Heart left ventricle (tissue), 16 donors: Measurements from ENCODE around the gene EEF1AKMT2. TPM values are rescaled to one million over a fixed set of nuclear protein-coding genes. Genes with fewer than 3 reads are reported as not detected.
"Not testable (repeated sequence)": the region's sequence is repeated elsewhere in the genome, so short reads cannot be mapped to it uniquely, and the experiment has no call there.

Experiments used
- ATAC-seq, 4 donors: fragments of 200-7000 bp; cut with Tn5 transposase; one replicate each; pipeline ENCODE4 v1.9.1; 2020 to 2022; ENCODE audit warnings: moderate library complexity in 4 of 4, mild to moderate bottlenecking in 3 of 4, moderate number of reproducible peaks in 1 of 4
- DNase-seq, 5 donors: peaks; one replicate each; pipeline ENCODE4 v3.0.0-alpha.2; 2020
- H3K27ac ChIP-seq, 12 donors: fragments of 200-600 bp; sonication (generic) in 4 of 12; one replicate each; pipeline versions ENCODE4 v1.5.0 to v1.8.0; 2016 to 2022; ENCODE audit warnings: mild to moderate bottlenecking in 2 of 12
- H3K27me3 ChIP-seq, 9 donors: fragments of 200-600 bp; sonication (generic) in 2 of 9; one replicate each; pipeline versions ENCODE4 v1.5.1 to v1.8.0; 2016 to 2022; ENCODE audit warnings: mild to moderate bottlenecking in 3 of 9
- H3K36me3 ChIP-seq, 9 donors: fragments of 200-600 bp; sonication (generic) in 2 of 9; one replicate each; pipeline versions ENCODE4 v1.5.0 to v1.8.0; 2018 to 2022; ENCODE audit warnings: mild to moderate bottlenecking in 2 of 9
- H3K4me1 ChIP-seq, 12 donors: fragments of 200-600 bp; sonication (generic) in 4 of 12; one replicate each; pipeline versions ENCODE4 v1.5.0 to v1.8.0; 2016 to 2022; ENCODE audit warnings: mild to moderate bottlenecking in 3 of 12
- H3K4me3 ChIP-seq, 12 donors: fragments of 200-600 bp; sonication (generic) in 4 of 12; one replicate each; pipeline versions ENCODE4 v1.5.0 to v1.8.0; 2017 to 2022; ENCODE audit warnings: mild to moderate bottlenecking in 9 of 12, moderate library complexity in 4 of 12
- H3K9me3 ChIP-seq, 12 donors: fragments of 200-600 bp; sonication (generic) in 4 of 12; one replicate each; pipeline versions ENCODE4 v1.5.0 to v1.8.0; 2016 to 2022; ENCODE audit warnings: mild to moderate bottlenecking in 1 of 12
- POLR2A ChIP-seq, 2 donors: fragments of 450-650 bp; IDR thresholded peaks; one replicate each; pipeline ENCODE4 v1.6.1; 2017; ENCODE audit warnings: antibody characterized with exemption in 2 of 2, mild to moderate bottlenecking in 2 of 2, moderate library complexity in 2 of 2
- WGBS, 4 donors: extraction: QIAGEN DNeasy Blood & Tissue Kit in 2 of 4; methylation state at CpG; one replicate each; pipeline versions ENCODE4 v1.1.5 to v1.1.7; 2013 to 2018; 5-methylcytosine and 5-hydroxymethylcytosine counted together
- intact Hi-C, 10 donors: fragments of 100-400 bp; cut with DNase I; formaldehyde crosslinking; loops; one replicate each; pipeline versions ENCODE4 v1.11.1 to v1.14.2; 2022
- polyA plus RNA-seq, 2 donors: library from polyadenylated mRNA; stranded (reverse); fragments of 200-250 nt; gene quantifications; one replicate each; pipeline ENCODE4 v1.2.3, GENCODE V29; 2013
- total RNA-seq, 9 donors: library from RNA; depleted of rRNA in 2 of 9; stranded (reverse); fragments of >200 nt in 2 of 9; fragmentation: NEBNext Ultra II Directional in 3 of 9; extraction: Animal tissue kit (Norgen Biotek cat#: 25700) in 3 of 9; gene quantifications; one replicate each; pipeline versions ENCODE4 v1.1.0 to v1.2.4, GENCODE V29; 2016 to 2023
- TF ChIP-seq, protein P1 (sequence below), 12 donors: fragments of 200-600 bp; sonication (generic) in 4 of 12; IDR thresholded peaks; one replicate each; pipeline versions ENCODE4 v1.5.0 to v1.8.0; 2018 to 2022; ENCODE audit warnings: antibody characterized with exemption in 12 of 12, mild to moderate bottlenecking in 5 of 12
- donor health status: ischemic (EF 13 %, LVEDD 7.1; RV severe dilation, severe dysfunction).
- donor health status: healthy with polysubstance abuse.
- donor health status: DM: no; HTN: yes; CAD: no.
- donor health status: DM: no; HTN: no; CAD: no.
- donor health status: ischemic (EF 25% LVEDD 6.9; RV normal size, moderate dysfunction).
- donor health status: ischemic (EF 25% LVEDD 5.7; RV mildly dilated, moderate dysfunction).
- donor health status: healthy.
- donor health status: DM: yes; HTN: yes; CAD: no.
- donor health status: ischemic (EF 35%, LVEDD 5.7; RV mildly dilated, moderate dysfunction).
- donor health status: nonischemic (EF 11% LVEDD 7.7; RV severe dilation, severe dysfunction).
- donor health status: DM: yes; HTN: yes; CAD: no.
- donor health status: PGD.
- donor health status: ischemic (EF 29% LVEDD 5.4; RV normal size, mild dysfunction).
- donor health status: nonischemic (EF 23%, LVEDD 6.1; RV moderate dilation, normal function).

EEF1AKMT2 gene
- total and polyA plus RNA-seq, 11 donors, result 3.6 to 14.8 (median 10.9) TPM

DNA sequence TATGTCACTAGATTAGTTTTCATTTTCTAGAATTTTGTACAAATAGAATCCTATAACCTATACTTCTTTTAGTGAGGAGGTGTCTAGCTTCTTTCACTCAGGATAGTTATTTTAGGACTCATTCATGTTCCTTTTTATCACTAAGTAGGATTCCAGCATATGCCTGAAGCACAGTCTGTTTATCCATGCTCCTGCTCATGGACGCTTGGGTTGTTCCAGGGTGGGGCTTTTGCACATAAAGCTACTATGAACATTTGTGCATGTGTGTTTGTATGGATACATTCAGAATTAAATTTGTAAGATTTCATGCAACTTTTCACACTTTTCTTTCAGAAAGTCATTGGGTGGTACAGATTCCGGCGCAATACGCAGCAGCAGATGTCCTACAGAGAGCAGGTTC lies 34.6 kb upstream of the EEF1AKMT2 start:
- Histone ChIP-seq H3K4me3 (no peak overlapping the region), H3K27ac (no peak overlapping the region), H3K9me3 (no peaks in the 10 kb centered on the region), H3K4me1 (no peaks in the 10 kb centered on the region), H3K27me3 (no peaks in the 10 kb centered on the region), H3K36me3 (peaks cover 0 to 72% (median 56%) of the 10 kb centered on the region in 9 donors)
- no peak for ATAC-seq
- WGBS, 4 donors, result 87 to 94% (median 89%) methylated on average over 4 of the region's 4 CpGs
- intact Hi-C loops, result loop anchor here in 9 of 10 donors (2.0 to 10.0 kb wide), 5 partner anchors 71 to 299 kb away; no protein-coding TSS in a partner anchor
- no peak for DNase-seq
- TF ChIP-seq POLR2A (IDR thresholded peaks at IDR 0.05), result no peak
- TF ChIP-seq, protein P1, sequence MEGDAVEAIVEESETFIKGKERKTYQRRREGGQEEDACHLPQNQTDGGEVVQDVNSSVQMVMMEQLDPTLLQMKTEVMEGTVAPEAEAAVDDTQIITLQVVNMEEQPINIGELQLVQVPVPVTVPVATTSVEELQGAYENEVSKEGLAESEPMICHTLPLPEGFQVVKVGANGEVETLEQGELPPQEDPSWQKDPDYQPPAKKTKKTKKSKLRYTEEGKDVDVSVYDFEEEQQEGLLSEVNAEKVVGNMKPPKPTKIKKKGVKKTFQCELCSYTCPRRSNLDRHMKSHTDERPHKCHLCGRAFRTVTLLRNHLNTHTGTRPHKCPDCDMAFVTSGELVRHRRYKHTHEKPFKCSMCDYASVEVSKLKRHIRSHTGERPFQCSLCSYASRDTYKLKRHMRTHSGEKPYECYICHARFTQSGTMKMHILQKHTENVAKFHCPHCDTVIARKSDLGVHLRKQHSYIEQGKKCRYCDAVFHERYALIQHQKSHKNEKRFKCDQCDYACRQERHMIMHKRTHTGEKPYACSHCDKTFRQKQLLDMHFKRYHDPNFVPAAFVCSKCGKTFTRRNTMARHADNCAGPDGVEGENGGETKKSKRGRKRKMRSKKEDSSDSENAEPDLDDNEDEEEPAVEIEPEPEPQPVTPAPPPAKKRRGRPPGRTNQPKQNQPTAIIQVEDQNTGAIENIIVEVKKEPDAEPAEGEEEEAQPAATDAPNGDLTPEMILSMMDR (IDR thresholded peaks at IDR 0.05), result no peak

DNA sequence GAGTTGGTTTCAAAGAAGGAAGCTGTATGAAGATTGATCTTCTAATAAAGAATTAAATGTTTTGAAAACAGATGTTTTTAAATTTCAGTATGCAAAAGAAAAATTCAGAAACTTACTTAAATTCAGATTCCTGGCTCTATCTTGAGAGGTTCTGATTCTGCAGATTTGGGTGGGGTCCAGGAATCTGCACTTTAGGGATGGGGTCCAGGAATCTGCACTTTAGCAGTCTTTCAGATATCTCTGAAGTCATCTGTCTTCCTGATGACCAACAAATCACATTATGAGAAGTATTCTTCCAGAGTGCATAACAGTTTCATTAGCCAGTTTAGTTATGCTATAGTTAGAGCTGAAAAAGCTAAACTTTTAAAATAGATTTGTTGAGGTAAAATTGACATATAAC lies 34.0 kb upstream of the EEF1AKMT2 start:
- H3K4me3 ChIP-seq, result no peak overlapping the region
- intact Hi-C loops, result loop anchor here in 9 of 10 donors (2.0 to 10.0 kb wide), 5 partner anchors 71 to 298 kb away; no protein-coding TSS in a partner anchor
- no peaks in the 10 kb centered on the region for H3K27me3 ChIP-seq
- no peaks in the 10 kb centered on the region for H3K4me1 ChIP-seq
- DNase-seq, result no peak
- no peak overlapping the region for H3K27ac ChIP-seq
- H3K36me3 ChIP-seq, result peaks cover 0 to 71% (median 56%) of the 10 kb centered on the region in 9 donors
- no peak for ATAC-seq
- no peaks in the 10 kb centered on the region for H3K9me3 ChIP-seq
- TF ChIP-seq, protein P1 (IDR thresholded peaks at IDR 0.05), result no peak
- no peak for TF ChIP-seq POLR2A (IDR thresholded peaks at IDR 0.05)

DNA sequence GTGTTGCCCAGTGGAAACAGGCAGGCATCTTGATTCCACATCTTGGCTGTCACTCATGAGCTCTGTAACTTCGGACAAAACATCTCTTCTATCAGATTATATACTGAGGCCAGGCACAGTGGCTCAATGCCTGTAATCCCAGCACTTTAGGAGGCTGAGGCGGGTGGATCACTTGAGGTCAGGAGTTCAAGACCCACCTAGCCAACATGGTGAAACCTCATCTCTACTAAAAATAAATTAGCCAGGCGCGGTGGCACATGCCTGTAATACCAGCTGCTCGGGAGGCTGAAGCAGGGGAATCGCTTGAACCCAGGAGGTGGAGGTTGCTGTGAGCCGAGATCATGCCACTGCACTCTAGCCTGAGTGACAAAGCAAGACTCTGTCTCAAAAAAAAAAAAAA lies 33.2 kb upstream of the EEF1AKMT2 start:
- peaks cover 0 to 71% (median 55%) of the 10 kb centered on the region in 9 donors for H3K36me3 ChIP-seq

DNA sequence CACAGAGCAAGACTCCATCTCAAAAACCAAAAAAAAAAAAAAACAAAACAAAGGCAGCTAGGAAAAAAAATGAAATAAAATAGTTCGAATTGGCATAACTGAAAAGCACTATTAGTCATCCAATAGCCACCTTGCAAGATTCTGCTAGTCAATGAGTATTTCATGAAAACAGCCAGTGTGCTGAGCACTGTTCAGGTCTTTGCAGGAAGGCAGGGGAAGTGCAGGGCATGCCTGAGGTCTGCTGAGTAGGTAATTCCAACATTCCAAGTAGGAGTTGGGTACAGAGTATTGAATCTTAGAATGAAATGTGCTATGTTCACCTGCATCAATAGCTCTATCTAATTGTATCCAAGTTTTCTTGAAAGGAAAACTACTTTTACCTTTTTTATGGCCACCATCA lies 32.8 kb upstream of the EEF1AKMT2 start:
- Histone ChIP-seq H3K36me3 (peaks cover 0 to 71% (median 55%) of the 10 kb centered on the region in 9 donors), H3K4me3 (no peak overlapping the region), H3K9me3 (no peaks in the 10 kb centered on the region), H3K27me3 (no peaks in the 10 kb centered on the region), H3K27ac (no peak overlapping the region), H3K4me1 (no peaks in the 10 kb centered on the region)
- WGBS, 4 donors, result 88 to 100% (median 96%) methylated on average over 1 of the region's 1 CpG
- intact Hi-C loops, result loop anchor here in 1 of 10 donors (2.0 to 10.0 kb wide), 3 partner anchors 70 to 294 kb away; no protein-coding TSS in a partner anchor
- no peak for ATAC-seq
- DNase-seq, result no peak
- TF ChIP-seq, protein P1 (IDR thresholded peaks at IDR 0.05), result no peak
- no peak for TF ChIP-seq POLR2A (IDR thresholded peaks at IDR 0.05)

More for the DNA sequence above, 33.2 kb upstream of the EEF1AKMT2 start:
- not testable (repeated sequence) for H3K4me1 ChIP-seq, H3K4me3 ChIP-seq, ATAC-seq, DNase-seq, H3K27ac ChIP-seq, H3K9me3 ChIP-seq, H3K27me3 ChIP-seq
- intact Hi-C loops, result loop anchor here in 8 of 10 donors (2.0 to 10.0 kb wide), 6 partner anchors 70 to 298 kb away; no protein-coding TSS in a partner anchor
- WGBS, 4 donors, result 79 to 83% (median 81%) methylated on average over 7 of the region's 7 CpGs

DNA sequence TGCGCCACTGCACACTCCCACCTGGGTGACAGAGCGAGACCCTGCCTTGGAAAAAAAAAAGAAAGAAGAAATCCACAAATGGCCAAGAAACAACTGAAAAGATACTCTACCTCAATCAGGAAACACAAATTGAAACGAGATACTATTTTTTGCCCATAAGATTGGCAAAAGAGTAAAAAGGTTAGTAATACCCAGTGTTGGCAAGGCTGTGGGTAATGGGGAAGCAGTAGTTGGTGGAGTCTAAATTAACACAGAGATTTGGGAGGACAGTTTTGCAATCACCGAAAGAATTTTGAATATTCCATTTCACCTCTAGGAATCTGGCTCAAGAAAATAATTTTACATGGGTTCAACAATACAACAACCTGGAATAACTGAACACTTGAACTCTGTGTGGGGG lies 29.8 kb upstream of the EEF1AKMT2 start:
- WGBS, 4 donors, result 86 to 97% (median 93%) methylated on average over 4 of the region's 4 CpGs
- intact Hi-C loops, result loop anchor here in 1 of 10 donors (5.0 to 10.0 kb wide), 2 partner anchors 67 to 279 kb away; no protein-coding TSS in a partner anchor
- no peak for DNase-seq
- TF ChIP-seq, protein P1 (IDR thresholded peaks at IDR 0.05), result no peak
- TF ChIP-seq POLR2A (IDR thresholded peaks at IDR 0.05), result no peak
- Histone ChIP-seq H3K4me1 (no peaks in the 10 kb centered on the region), H3K27ac (no peak overlapping the region), H3K27me3 (no peaks in the 10 kb centered on the region), H3K4me3 (no peak overlapping the region), H3K36me3 (peaks cover 0 to 68% (median 52%) of the 10 kb centered on the region in 9 donors), H3K9me3 (no peaks in the 10 kb centered on the region)
- ATAC-seq, result no peak
